Breast epithelium (tissue), 4 donors: ENCODE results near the gene IL25. TPM values are rescaled to one million over a fixed set of nuclear protein-coding genes. Genes with fewer than 3 reads are reported as not detected.
"Not testable (repeated sequence)": the region's sequence is repeated elsewhere in the genome, so short reads cannot be mapped to it uniquely, and the experiment has no call there.

Experiments used
- DNase-seq, 2 donors: peaks; one replicate each; pipeline ENCODE4 v3.0.0-alpha.2; 2019; ENCODE audit warnings: low spot score in 2 of 2
- H3K27ac ChIP-seq, 2 donors: fragments of 200-600 bp; sonication (generic) in 1 of 2; one replicate each; pipeline ENCODE4 v1.5.1; 2016 to 2019; ENCODE audit warnings: mild to moderate bottlenecking in 1 of 2
- H3K27me3 ChIP-seq, 2 donors: fragments of 200-600 bp; sonication (generic) in 1 of 2; one replicate each; pipeline versions ENCODE4 v1.5.1 to v1.6.0; 2017 to 2019; ENCODE audit warnings: control low read depth in 1 of 2, mild to moderate bottlenecking in 1 of 2
- H3K36me3 ChIP-seq: fragments of 200-600 bp; one replicate; pipeline ENCODE4 v1.5.1; 2019
- H3K4me1 ChIP-seq, 2 donors: fragments of 200-600 bp; sonication (generic); one replicate each; pipeline ENCODE4 v1.5.1; 2016 to 2019; ENCODE audit warnings: control low read depth in 1 of 2
- H3K4me3 ChIP-seq, 3 donors: fragments of 200-600 bp; sonication (generic); 1 replicate in 2 of 3; 2 replicates in 1 of 3; pipeline ENCODE4 v1.5.1; 2016 to 2019; ENCODE audit warnings: mild to moderate bottlenecking in 3 of 3, moderate library complexity in 2 of 3
- H3K9me3 ChIP-seq, 2 donors: fragments of 200-600 bp; sonication (generic) in 1 of 2; one replicate each; pipeline ENCODE4 v1.5.1; 2016 to 2019; ENCODE audit warnings: control low read depth in 1 of 2
- CTCF ChIP-seq, 3 donors: fragments of 450-650 bp; IDR thresholded peaks; one replicate each; pipeline ENCODE4 v1.5.1; 2016 to 2017; ENCODE audit warnings: antibody characterized with exemption in 3 of 3, mild to moderate bottlenecking in 3 of 3, moderate library complexity in 3 of 3
- POLR2A ChIP-seq: fragments of 450-650 bp; IDR thresholded peaks from one replicate; pipeline ENCODE4 v1.6.1; 2016; ENCODE audit warnings: antibody characterized with exemption, mild to moderate bottlenecking, moderate library complexity
- POLR2AphosphoS5 ChIP-seq, 3 donors: sonication (generic); formaldehyde crosslinking; IDR thresholded peaks; one replicate each; pipeline ENCODE4 v1.6.1; 2017; ENCODE audit warnings: antibody characterized with exemption in 3 of 3
- intact Hi-C: fragments of 100-400 bp; cut with DNase I; formaldehyde crosslinking; loops from one replicate; pipeline ENCODE4 v1.15.1; 2023; ENCODE audit warnings: low total_unique reads
- total RNA-seq, 3 donors: library from RNA; depleted of rRNA; stranded (reverse); fragments of >200 nt; gene quantifications; one replicate each; pipeline ENCODE4 v1.1.0, GENCODE V29; 2016

Gene IL25
- total RNA-seq, 3 donors from 2014 or later: not detected

GRCh38 chr14:23385642-23386265, 13.1 kb downstream of the IL25 start:
- Histone ChIP-seq H3K36me3 (no peaks in the 10 kb centered on the region), H3K9me3 (no peaks in the 10 kb centered on the region), H3K27me3 (no peaks in the 10 kb centered on the region), H3K4me3 (no peak overlapping the region), H3K4me1 (no peaks in the 10 kb centered on the region), H3K27ac (no peak overlapping the region)
- TF ChIP-seq CTCF (IDR thresholded peaks at IDR 0.05) (no peak), POLR2AphosphoS5 (IDR thresholded peaks at IDR 0.05) (no peak), POLR2A (no peak)
- no peak for DNase-seq
- intact Hi-C loops: no loop called here

GRCh38 chr14:23386266-23386657, 13.7 kb downstream of the IL25 start:
- DNase-seq, H3K4me1 ChIP-seq, H3K27ac ChIP-seq, H3K9me3 ChIP-seq, intact Hi-C loops, H3K36me3 ChIP-seq, H3K27me3 ChIP-seq, H3K4me3 ChIP-seq: not testable (repeated sequence)

GRCh38 chr14:23386999-23387398, 14.4 kb downstream of the IL25 start:
- Histone ChIP-seq H3K27ac (no peak overlapping the region), H3K4me3 (no peak overlapping the region), H3K36me3 (no peaks in the 10 kb centered on the region), H3K9me3 (no peaks in the 10 kb centered on the region), H3K27me3 (no peaks in the 10 kb centered on the region), H3K4me1 (no peaks in the 10 kb centered on the region)
- TF ChIP-seq POLR2A (no peak), CTCF (IDR thresholded peaks at IDR 0.05) (no peak), POLR2AphosphoS5 (IDR thresholded peaks at IDR 0.05) (no peak)
- intact Hi-C loops: no loop called here
- DNase-seq: no peak

- no peaks in the 10 kb centered on the region for H3K27me3 ChIP-seq
- H3K36me3 ChIP-seq: no peaks in the 10 kb centered on the region
- intact Hi-C loops: no loop called here
- TF ChIP-seq POLR2AphosphoS5 (IDR thresholded peaks at IDR 0.05) (no peak), POLR2A (no peak), CTCF (IDR thresholded peaks at IDR 0.05) (no peak)
- no peaks in the 10 kb centered on the region for H3K4me1 ChIP-seq
- H3K27ac ChIP-seq: no peak overlapping the region
- no peak for DNase-seq
- no peak overlapping the region for H3K4me3 ChIP-seq
- no peaks in the 10 kb centered on the region for H3K9me3 ChIP-seq
These were observed 15.6 kb downstream of the IL25 start for GRCh38 chr14:23387916-23388882.

- H3K4me1 ChIP-seq: no peaks in the 10 kb centered on the region
- H3K9me3 ChIP-seq: no peaks in the 10 kb centered on the region
- H3K4me3 ChIP-seq: no peak overlapping the region
- no peak for DNase-seq
- no peaks in the 10 kb centered on the region for H3K27me3 ChIP-seq
- TF ChIP-seq POLR2AphosphoS5 (IDR thresholded peaks at IDR 0.05) (no peak), POLR2A (no peak), CTCF (IDR thresholded peaks at IDR 0.05) (no peak)
- no peaks in the 10 kb centered on the region for H3K36me3 ChIP-seq
- intact Hi-C loops: no loop called here
- no peak overlapping the region for H3K27ac ChIP-seq
These were observed 16.4 kb downstream of the IL25 start for GRCh38 chr14:23388996-23389395.
